Activated CD4-positive, CD25-positive, alpha-beta regulatory T cell treated with anti-CD3 and anti-CD28 coated beads, Interleukin-2, amount 50 U/mL, for 16 hours (primary cell): ENCODE results near the gene DDT.
"Not testable (repeated sequence)": the region's sequence is repeated elsewhere in the genome, so short reads cannot be mapped to it uniquely, and the experiment has no call there.

ENCODE experiments used
- DNase-seq: peaks from one replicate; pipeline ENCODE4 v3.0.0-alpha.2; 2020; ENCODE audit warnings: low read depth, low spot score

Gene DDT

DNA sequence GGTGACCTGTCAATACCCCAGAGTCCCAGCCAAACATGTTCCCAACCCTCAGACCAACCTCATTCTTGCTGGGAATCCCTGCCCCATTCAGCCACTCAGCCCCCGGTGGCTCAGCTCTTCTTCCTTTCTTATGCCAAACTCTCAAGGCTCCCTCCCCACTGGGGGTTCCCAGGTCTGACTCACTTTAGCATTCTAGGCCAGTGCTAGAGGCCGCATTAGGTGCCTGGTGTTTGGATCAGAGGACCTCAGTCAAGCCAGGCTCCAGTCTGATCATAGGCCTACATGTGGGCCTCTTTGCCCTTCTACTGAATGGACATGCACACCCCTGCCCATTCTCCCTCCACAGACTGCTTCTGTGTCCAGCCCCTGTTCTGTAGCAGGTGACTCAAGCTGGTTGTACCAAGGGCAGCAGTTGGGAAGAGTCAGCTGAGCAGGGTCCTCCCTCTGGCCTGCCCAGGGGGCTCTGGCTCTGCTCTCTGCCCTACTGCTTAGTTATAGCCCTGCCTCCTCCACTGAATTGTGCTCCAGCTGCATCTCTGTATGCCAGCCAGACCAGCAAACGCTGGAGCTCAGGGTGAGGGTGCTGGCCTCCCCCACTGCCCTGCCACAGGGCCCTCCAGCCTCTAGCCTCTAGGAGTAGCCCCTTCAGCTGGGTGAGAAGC is 15.5 kb upstream of the DDT start:
- DNase-seq, result not testable (repeated sequence)

DNA sequence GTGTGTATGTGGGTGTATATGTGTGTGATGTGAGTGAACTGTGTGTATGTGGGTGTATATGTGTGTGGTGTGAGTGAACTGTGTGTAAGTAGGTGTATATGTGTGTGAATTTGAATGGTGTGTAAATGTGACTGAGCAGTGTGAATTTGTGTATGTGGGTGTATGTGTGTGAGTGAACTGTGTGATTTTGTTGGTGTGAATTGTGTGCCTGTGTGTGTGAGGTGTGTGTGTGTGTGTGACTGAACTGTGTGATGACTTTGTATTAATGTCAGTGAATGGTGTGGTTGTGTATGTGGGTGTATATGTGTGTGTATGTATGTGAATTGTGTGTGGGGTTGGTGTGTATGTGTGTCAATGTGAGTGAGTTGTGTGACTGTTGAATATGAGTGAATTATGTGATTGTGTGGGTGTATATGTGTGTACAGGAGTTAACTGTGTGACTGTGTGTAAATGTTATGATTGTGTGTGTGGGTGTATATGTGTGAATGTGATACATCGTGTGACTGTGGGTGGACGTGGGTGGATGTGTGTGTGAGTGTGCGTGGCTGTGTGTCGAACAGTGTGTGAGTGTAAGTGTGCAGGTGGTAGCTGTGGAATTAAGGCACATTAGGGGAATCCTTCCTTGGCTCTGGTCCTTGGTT is 12.4 kb upstream of the DDT start:
- DNase-seq, result not testable (repeated sequence)

DNA sequence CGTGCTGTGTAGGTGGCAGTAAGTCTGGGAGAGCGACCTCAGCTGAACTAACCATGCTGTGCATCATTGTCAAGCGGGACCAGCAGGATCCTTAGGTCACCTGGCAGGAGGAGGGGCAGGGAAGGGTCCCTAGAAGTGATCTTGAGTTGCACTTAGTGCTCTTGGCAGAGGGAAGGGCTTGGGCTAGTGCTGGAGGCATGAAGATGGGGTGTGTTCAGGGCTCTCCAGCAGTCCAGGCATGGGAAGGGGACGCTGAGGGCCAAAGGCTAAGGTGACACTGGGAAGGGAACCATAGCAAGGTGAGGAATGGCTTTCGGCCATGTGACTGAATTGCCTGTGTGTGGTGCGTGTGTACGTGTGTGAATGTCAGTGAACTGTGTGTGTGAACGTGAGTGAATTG is 11.8 kb upstream of the DDT start:
- not testable (repeated sequence) for DNase-seq

DNA sequence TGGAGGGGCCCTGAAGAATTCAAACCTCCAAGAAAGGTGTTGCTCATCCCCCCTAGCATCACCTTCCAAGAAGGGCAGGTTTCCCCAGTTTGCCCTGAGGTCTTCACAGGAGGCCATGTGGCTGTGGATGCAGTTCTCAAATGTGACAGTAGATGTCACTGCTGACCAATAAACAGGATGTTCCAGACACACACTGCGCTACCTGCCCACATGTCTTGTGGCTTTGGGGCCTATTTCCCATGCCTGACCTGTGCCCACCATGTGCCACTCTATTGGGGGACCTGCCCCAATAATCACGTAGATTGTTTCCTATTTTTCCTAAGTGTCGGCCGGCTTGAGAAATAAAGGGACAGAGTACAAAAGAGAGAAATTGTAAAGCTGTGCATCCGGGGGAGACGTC is 10.2 kb upstream of the DDT start:
- DNase-seq, result no peak

DNA sequence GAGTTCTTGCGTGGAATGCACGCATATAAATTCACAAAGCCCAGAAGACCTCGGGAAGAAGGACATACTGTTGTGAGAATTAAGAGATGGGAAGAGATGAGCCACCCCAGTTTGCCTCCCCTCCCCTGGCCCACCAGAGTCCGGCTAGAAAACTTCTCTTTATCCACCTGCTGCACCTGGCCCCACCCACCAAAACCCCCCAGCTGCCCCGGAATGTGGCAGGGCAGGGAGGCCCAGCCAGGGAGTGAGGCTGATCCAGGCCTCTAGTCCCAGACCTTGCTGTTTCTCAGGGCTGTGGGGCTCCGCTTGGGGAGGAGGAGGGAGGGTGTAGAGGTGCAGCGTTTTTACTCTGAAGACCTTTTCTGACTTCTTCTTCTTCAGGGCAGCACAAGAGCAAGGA is 6.3 kb upstream of the DDT start:
- DNase-seq, result not testable (repeated sequence)

DNA sequence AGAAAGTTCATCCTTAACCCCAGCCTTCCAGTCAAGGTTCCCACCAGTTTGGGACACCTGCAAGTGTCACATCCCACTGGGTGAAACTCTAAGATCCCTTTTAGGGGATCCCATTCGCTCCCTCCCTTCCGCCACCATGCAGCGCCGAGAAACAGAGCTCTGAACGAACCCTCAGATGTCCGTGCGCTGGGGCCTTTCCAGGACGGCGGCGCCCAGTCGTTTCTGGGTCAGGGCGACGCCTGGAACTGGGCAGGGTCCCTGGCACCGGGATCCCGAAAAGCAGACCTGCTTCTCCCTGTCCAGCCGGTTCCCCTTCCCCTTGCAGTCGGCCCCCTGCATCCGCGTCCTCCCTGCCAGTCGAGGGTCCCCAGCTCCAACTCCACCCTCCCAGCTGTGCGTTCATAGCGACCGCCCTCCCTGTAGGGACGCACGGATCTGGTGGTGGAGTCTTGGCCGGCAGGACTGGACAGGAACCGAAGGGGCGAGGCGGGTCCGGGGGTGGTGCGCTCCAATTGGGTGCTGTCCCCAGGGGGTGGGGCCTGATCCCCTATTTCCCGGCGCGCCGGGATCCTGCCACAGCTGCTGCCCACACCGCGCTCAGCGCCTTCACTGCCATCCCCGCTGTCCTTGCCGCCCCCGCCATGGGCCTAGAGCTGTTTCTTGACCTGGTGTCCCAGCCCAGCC is 5.5 kb upstream of the DDT start, which contains the start of gene GSTT2:
GSTT2 (plus strand) TSS at position 578 of the 684 bp plus-strand sequence.
- not testable (repeated sequence) for DNase-seq

DNA sequence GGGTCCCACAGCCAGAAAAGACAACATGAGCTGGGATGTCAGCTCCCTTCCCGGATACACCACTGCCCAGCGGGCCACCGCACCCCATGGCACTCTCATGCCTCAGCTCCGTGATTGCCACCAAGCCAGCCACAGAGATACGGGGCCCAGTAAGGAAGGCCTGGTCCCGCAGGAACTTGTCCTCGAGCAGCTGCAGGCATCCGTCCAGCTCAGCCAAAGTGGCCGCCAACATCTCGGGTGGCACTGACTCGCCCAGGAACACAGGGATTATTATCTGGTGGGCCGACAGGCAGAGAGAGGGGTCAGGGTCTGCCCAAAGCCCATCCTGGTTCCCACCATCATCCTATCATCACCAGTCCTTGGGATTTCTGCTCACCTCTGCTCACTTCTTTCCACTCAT is 3.1 kb upstream of the DDT start:
- not testable (repeated sequence) for DNase-seq

DNA sequence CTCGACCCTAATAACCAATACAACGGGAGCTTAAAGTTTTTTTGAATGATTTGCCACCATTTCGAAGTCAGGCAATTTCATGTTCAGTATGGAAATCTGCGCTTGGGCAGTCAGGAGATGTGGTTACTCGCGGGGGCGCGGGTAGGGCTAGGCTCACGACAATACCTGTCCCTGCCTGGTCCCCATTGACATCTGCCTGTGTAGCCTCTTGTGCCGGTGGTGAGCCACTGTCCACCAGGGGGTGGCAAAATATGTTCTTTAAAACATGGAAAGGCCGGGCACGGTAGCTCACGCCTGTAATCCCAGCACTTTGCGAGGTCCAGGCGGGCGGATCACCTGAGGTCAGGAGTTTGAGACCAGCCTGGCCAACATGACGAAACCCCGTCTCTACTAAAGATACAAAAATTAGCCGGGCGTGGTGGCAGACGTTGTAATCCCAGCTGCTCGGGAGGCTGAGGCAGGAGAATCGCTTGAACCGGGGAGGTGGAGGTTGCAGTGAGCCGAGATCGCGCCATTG is 653 bp upstream of the DDT start:
- not testable (repeated sequence) for DNase-seq

DNA sequence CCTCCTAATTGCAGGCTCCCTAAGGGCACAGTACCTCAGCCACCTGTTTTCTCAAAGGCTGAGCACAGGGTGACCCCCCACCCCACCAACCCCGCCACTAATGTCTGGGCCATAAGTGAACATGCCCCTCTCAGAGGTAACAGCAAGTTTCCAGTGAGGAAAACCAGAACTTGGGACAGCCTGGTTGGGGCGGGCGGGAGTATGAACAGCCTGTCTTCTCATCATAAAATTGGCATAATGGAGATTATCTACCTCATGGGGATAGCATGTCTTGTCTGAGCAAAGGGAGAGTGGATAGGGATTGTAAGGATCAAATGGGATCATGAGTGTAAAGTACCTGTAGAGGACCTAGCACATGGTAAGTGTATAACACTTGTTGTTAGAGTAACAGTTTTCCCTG is 2.3 kb downstream of the DDT start:
- DNase-seq, result not testable (repeated sequence)

DNA sequence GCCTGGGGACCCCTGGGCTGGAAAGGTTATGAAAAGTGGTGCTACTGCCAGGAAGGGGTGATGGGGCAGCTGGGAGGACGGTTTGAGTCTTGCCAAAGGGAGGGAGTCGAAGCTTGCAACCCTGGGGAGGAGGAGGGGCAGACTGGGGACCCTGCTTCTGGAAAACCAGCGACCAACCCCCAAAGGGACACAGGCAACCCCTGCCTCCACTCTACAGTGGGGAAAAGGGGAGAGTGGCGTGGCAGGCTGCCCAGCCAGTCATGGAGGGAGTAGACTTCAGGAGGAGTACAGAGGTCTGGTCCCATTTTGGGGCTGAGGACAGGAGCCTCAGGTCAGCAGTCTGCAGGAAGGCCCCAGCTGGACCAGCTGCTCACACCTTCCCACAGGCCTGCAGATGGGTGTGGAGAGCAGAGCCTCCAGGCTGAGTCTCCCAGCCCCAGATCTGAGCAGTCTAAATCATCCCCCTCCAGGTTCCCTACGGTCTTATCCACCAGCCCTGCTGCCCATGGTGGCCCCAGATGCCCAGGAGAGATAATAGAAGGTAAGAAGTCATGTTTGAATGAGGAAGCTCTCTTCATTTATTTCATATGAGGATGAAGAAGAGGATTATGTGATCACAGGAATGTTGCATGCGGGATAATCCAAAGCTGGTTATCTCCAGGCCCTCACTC is 3.3 kb downstream of the DDT start:
- DNase-seq, result no peak

DNA sequence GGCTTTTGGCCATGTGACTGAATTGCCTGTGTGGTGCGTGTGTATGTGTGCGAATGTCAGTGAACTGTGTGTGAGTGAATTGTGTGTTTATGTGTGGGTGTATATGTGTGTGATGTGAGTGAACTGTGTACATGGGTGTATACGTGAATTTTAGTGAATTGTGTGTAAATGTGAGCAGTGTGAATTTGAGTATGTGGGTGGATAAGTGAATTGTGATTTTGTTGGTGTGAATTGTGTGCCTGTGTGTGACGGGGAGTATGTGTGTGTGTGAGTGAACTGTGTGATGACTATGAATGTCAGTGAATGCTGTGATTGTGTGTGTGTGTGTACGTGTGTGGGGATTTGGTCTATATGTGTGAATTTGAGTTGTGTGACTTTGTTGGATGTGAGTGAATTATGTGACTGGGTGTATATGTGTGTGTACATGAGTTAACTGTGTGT is 4.0 kb downstream of the DDT start:
- no peak for DNase-seq

DNA sequence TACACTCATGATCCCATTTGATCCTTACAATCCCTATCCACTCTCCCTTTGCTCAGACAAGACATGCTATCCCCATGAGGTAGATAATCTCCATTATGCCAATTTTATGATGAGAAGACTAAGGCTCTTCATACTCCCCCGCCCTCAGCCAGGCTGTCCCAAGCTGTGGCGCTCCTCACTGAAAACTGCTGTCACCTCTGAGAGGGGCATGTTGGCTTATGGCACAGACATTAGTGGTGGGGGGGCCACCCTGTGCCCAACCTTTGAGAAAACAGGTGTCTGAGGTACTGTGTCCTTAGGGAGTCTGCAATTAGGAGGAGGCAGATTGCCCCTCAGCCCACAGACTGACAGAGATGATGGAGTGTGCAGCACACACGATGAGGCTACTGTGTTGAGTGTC is 5.2 kb downstream of the DDT start:
- DNase-seq, result no peak

DNA sequence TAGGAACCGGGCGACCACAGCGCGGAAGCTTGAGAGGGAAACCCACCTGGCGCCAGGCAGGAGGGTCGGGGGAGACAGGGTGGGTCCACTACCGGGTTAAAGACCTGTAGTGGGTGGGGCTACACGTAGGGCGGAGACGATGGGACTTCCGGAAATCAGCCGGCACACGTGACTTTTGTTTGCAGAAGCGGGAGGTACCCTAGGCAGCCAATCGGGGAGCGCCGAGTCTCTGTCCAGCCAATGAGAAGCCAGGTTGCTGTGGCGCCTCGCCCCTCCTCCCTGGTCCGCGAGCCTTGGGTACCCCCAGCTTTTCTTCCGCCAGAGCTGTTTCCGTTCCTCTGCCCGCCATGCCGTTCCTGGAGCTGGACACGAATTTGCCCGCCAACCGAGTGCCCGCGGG is 7.7 kb downstream of the DDT start, which contains the start of gene DDTL:
DDTL (plus strand) TSS at position 321 of the 400 bp plus-strand sequence; CDS start at position 348, 27 bp downstream.
- DNase-seq, result not testable (repeated sequence)

DNA sequence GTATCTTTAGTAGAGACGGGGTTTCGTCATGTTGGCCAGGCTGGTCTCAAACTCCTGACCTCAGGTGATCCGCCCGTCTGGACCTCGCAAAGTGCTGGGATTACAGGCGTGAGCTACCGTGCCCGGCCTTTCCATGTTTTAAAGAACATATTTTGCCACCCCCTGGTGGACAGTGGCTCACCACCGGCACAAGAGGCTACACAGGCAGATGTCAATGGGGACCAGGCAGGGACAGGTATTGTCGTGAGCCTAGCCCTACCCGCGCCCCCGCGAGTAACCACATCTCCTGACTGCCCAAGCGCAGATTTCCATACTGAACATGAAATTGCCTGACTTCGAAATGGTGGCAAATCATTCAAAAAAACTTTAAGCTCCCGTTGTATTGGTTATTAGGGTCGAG is 8.1 kb downstream of the DDT start:
- not testable (repeated sequence) for DNase-seq

DNA sequence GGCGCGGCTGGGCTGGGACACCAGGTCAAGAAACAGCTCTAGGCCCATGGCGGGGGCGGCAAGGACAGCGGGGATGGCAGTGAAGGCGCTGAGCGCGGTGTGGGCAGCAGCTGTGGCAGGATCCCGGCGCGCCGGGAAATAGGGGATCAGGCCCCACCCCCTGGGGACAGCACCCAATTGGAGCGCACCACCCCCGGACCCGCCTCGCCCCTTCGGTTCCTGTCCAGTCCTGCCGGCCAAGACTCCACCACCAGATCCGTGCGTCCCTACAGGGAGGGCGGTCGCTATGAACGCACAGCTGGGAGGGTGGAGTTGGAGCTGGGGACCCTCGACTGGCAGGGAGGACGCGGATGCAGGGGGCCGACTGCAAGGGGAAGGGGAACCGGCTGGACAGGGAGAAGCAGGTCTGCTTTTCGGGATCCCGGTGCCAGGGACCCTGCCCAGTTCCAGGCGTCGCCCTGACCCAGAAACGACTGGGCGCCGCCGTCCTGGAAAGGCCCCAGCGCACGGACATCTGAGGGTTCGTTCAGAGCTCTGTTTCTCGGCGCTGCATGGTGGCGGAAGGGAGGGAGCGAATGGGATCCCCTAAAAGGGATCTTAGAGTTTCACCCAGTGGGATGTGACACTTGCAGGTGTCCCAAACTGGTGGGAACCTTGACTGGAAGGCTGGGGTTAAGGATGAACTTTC is 13.0 kb downstream of the DDT start, which contains the start of gene GSTT2B:
GSTT2B (minus strand) TSS at position 112 of the 688 bp plus-strand sequence; CDS start at position 48, 64 bp downstream.
- DNase-seq, result not testable (repeated sequence)

DNA sequence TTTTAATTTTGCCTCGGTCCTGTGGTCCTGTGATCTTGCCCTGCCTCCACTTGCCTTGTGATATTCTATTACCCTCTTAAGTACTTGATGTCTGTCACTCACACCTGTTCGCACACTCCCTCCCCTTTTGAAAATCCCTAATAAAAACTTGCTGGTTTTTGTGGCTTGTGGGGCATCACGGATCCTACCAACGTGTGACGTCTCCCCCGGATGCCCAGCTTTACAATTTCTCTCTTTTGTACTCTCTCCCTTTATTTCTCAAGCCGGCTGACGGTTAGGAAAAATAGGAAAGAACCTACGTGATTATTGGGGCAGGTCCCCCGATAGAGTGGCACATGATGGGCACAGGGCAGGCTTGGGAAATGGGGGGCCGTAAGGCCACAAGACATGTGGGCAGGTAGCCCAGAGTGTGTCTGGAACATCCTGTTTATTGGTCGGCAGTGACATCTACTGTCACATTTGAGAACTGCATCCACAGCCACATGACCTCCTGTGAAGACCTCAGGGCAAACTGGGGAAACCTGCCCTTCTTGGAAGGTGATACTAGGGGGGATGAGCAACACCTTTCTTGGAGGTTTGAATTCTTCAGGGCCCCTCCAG is 17.8 kb downstream of the DDT start:
- DNase-seq, result peak; percentile 65

DNA sequence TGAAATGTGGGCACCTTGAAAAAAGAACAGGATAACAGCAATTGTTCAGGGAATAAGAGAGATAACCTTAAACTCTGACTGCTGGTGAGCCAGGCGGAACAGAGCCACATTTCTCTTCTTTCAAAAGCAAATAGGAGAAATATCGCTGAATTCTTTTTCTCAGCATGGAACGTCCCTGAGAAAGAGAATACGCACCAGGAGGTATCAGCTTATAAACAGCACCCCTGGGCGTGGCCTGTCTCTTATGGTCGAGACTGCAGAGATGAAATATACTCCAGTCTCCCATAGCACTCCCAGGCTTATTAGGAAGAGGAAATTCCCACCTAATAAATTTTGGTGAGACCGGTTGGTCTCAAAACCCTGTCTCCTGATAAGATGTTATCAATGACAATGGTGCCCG is 18.4 kb downstream of the DDT start:
- DNase-seq, result not testable (repeated sequence)

DNA sequence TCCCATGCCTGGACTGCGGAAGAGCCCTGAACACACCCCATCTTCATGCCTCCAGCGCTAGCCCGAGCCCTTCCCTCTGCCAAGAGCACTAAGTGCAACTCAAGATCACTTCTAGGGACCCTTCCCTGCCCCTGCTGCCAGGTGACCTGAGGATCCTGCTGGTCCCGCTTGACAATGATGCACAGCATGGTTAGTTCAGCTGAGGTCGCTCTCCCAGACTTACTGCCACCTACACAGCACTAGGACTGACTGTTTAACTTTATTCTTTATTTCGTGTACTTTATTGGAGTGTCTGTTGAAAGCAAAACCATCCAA is 19.3 kb downstream of the DDT start:
- not testable (repeated sequence) for DNase-seq

DNA sequence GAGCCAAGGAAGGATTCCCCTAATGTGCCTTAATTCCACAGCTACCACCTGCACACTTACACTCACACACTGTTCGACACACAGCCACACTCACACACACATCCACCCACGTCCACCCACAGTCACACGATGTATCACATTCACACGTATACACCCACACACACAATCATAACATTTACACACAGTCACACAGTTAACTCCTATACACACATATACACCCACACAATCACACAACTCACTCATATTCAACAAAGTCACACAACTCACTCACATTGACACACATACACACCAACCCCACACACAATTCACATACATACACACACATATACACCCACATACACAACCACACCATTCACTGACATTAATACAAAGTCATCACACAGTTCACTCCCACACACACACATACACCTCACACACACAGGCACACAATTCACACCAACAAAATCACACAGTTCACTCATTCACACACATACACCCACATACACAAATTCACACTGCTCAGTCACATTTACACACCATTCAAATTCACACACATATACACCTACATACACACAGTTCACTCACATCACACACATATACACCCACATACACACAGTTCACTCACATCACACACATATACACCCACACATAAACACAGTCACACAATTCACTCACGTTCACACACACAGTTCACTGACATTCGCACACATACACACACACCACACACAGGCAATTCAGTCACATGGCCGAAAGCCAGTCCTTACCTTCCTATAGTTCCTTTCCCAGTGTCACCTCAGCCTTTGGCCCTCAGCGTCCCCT is 19.8 kb downstream of the DDT start:
- DNase-seq, result not testable (repeated sequence)

DNA sequence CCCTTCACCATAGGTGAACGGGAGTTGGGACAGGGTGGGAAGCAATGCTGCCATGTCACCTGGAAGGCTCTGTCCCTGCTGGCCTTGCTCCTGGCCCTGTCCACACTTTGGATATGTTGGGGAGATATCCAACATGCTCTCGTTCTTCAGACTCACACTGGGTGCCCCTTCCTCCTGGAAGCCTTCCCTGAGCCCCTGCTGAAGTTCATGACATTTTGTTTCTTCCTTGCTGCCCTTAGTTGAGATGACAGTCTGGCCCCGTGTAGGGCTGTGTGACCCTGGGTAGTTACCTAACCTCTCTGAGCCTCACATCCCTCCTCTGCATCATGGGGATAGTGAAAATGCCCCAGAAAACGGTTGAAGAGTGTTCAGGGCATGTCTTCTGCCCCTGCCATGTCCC is 20.8 kb downstream of the DDT start:
- DNase-seq, result not testable (repeated sequence)
